GM23338 (cell line): ENCODE measurements around the gene ERBB4. TPM values are rescaled to one million over a fixed set of nuclear protein-coding genes. Genes with fewer than 3 reads are reported as not detected.

Experiments used
- ATAC-seq: fragments of 200-7000 bp; cut with Tn5 transposase; 3 replicates; pipeline ENCODE4 v1.9.1; 2020
- DNase-seq: peaks from one replicate; pipeline ENCODE4 v3.0.0-alpha.2; 2015; ENCODE audit warnings: low spot score
- H2AFZ ChIP-seq: fragments of 200-600 bp; sonication (generic); 2 replicates; pipeline ENCODE4 v1.8.0; 2016; ENCODE audit warnings: antibody characterized with exemption, mild to moderate bottlenecking, moderate library complexity
- H3F3A ChIP-seq: fragments of 200-600 bp; sonication (generic); replicated peaks from 2 replicates; pipeline ENCODE4 v1.8.0; 2017; ENCODE audit warnings: antibody characterized with exemption, mixed run types, low read depth
- H3K27ac ChIP-seq: fragments of 200-600 bp; sonication (generic); 2 replicates; pipeline ENCODE4 v1.6.1; 2016; ENCODE audit warnings: low read depth
- H3K27me3 ChIP-seq: fragments of 200-600 bp; sonication (generic); 2 replicates; pipeline ENCODE4 v1.8.0; 2016; ENCODE audit warnings: mild to moderate bottlenecking, mixed run types, moderate library complexity; ENCODE audit not compliant: insufficient read depth
- H3K36me3 ChIP-seq: fragments of 200-600 bp; sonication (generic); 2 replicates; pipeline ENCODE4 v1.8.0; 2016; ENCODE audit warnings: mild to moderate bottlenecking; ENCODE audit not compliant: insufficient read depth
- H3K4me1 ChIP-seq: fragments of 200-600 bp; sonication (generic); 2 replicates; pipeline ENCODE4 v1.8.0; 2016; ENCODE audit warnings: mild to moderate bottlenecking, moderate library complexity; ENCODE audit not compliant: insufficient read depth
- H3K4me2 ChIP-seq: fragments of 200-600 bp; sonication (generic); 2 replicates; pipeline ENCODE4 v1.7.1; 2017; ENCODE audit warnings: mixed run types
- H3K4me3 ChIP-seq: fragments of 200-600 bp; sonication (generic); 2 replicates; pipeline ENCODE4 v1.6.1; 2016; ENCODE audit warnings: mixed run types
- H3K79me2 ChIP-seq: fragments of 200-600 bp; sonication (generic); replicated peaks from 2 replicates; pipeline ENCODE4 v1.8.0; 2017; ENCODE audit warnings: mild to moderate bottlenecking; ENCODE audit not compliant: insufficient read depth
- H3K9me2 ChIP-seq: fragments of 200-600 bp; sonication (generic); 2 replicates; pipeline ENCODE4 v1.8.0; 2017; ENCODE audit not compliant: insufficient read depth
- H4K20me1 ChIP-seq: fragments of 200-600 bp; sonication (generic); replicated peaks from 2 replicates; pipeline ENCODE4 v1.8.0; 2017; ENCODE audit warnings: mild to moderate bottlenecking; ENCODE audit not compliant: insufficient read depth
- H3K27ac Mint-ChIP-seq: 2 replicates; pipeline ENCODE4 v1.8.0; 2020; ENCODE audit warnings: inconsistent platforms, mild to moderate bottlenecking, moderate library complexity, mixed read lengths
- H3K27me3 Mint-ChIP-seq: 3 replicates; pipeline ENCODE4 v1.8.0; 2022; ENCODE audit warnings: low read depth, mild to moderate bottlenecking, moderate library complexity, mixed read lengths, inconsistent platforms; ENCODE audit not compliant: insufficient read depth, poor library complexity
- H3K36me3 Mint-ChIP-seq: 3 replicates; pipeline ENCODE4 v1.8.0; 2021; ENCODE audit warnings: low read depth, mild to moderate bottlenecking, inconsistent platforms, moderate library complexity, mixed read lengths
- H3K4me1 Mint-ChIP-seq: 3 replicates; pipeline ENCODE4 v1.8.0; 2020; ENCODE audit warnings: mild to moderate bottlenecking, inconsistent platforms, mixed read lengths
- H3K4me3 Mint-ChIP-seq: 3 replicates; pipeline ENCODE4 v1.8.0; 2021; ENCODE audit warnings: moderate library complexity, mild to moderate bottlenecking, inconsistent platforms, mixed read lengths
- H3K9me3 Mint-ChIP-seq: 3 replicates; pipeline ENCODE4 v1.8.0; 2020; ENCODE audit warnings: moderate library complexity, mild to moderate bottlenecking, inconsistent platforms, mixed read lengths
- EZH2 ChIP-seq: fragments of 200-600 bp; sonication (generic); IDR thresholded peaks from one replicate; pipeline ENCODE4 v1.8.0; 2017; ENCODE audit warnings: antibody characterized with exemption, mild to moderate bottlenecking, low read depth; ENCODE audit not compliant: unreplicated experiment
- EZH2phosphoT487 ChIP-seq: fragments of 200-600 bp; sonication (generic); IDR thresholded peaks from one replicate; pipeline ENCODE4 v1.8.1; 2018; ENCODE audit warnings: antibody characterized with exemption; ENCODE audit not compliant: unreplicated experiment
- JUNB ChIP-seq: IDR thresholded peaks from one replicate; pipeline ENCODE4 v1.6.1; 2016; ENCODE audit warnings: antibody characterized with exemption; ENCODE audit not compliant: unreplicated experiment
- NANOG ChIP-seq: IDR thresholded peaks from 2 replicates; pipeline ENCODE4 v1.6.1; 2016; ENCODE audit warnings: antibody characterized with exemption, borderline replicate concordance
- STAT1 ChIP-seq: IDR thresholded peaks from one replicate; pipeline ENCODE4 v1.6.1; 2016; ENCODE audit warnings: antibody characterized with exemption; ENCODE audit not compliant: unreplicated experiment
- ZNF114 ChIP-seq: fragments of 250-450 bp; sonication (Bioruptor Pico); IDR thresholded peaks from 2 replicates; pipeline ENCODE4 v1.5.0; 2020; ENCODE audit warnings: mild to moderate bottlenecking, moderate library complexity
- ZNF331 ChIP-seq: fragments of 250-450 bp; sonication (Bioruptor Pico); IDR thresholded peaks from 2 replicates; pipeline ENCODE4 v1.5.0; 2020; ENCODE audit warnings: low read depth, mild to moderate bottlenecking, moderate library complexity
- polyA plus RNA-seq: library from polyadenylated mRNA; unstranded; fragments of >200 nt; fragmentation: Nextera tagmentation; extraction: Ambion mirVana; gene quantifications from 2 replicates; pipeline ENCODE4 v1.2.1, GENCODE V29; 2016
- total RNA-seq: library from RNA; depleted of rRNA; stranded (reverse); fragments of >200 nt; shearing (Covaris generic); gene quantifications from 2 replicates; pipeline ENCODE4 v1.2.3, GENCODE V29; 2014
- TF ChIP-seq, protein P1 (sequence below): IDR thresholded peaks from one replicate; pipeline ENCODE4 v1.6.1; 2018; ENCODE audit warnings: antibody characterized with exemption; ENCODE audit not compliant: unreplicated experiment
- TF ChIP-seq, protein P2 (sequence below): IDR thresholded peaks from 2 replicates; pipeline ENCODE4 v1.6.1; 2016; ENCODE audit warnings: antibody characterized with exemption
- TF ChIP-seq, protein P3 (sequence below): fragments of 250-450 bp; sonication (Bioruptor Pico); IDR thresholded peaks from 2 replicates; pipeline ENCODE4 v1.5.0; 2020; ENCODE audit warnings: mild to moderate bottlenecking, moderate library complexity

Gene ERBB4
- total and polyA plus RNA-seq, 2 experiments from 2014 or later = 0.73 to 1.1 TPM

DNA sequence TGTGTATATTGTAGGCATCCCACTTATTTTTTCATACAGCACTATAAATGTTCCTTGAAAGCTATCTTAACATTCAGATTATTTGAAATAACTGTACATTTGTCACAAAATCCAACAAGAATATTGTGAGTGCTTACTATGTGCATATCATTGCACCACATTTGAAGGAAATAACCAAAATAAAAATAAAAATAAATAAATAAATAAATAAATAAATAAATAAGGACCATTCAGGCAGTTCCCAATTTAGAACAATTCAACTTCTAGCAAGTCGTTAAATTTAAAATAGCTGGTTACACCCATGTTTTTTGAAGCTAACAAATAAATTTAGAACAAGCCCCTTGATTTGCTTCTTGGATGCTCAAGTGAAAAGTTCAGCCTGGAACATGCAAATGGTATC lies 548.3 kb downstream of the ERBB4 start:
- Histone ChIP-seq H3K79me2 (no peaks in the 10 kb centered on the region), H3K4me2 (no peak overlapping the region), H3K27me3 (no peaks in the 10 kb centered on the region), H3K36me3 (no peaks in the 10 kb centered on the region), H3K4me1 (no peaks in the 10 kb centered on the region), H3K9me2 (no peaks in the 10 kb centered on the region), H3K27ac (no peak overlapping the region), H2AFZ (no peak overlapping the region), H4K20me1 (no peaks in the 10 kb centered on the region), H3K4me3 (no peak overlapping the region), H3F3A (no peaks in the 10 kb centered on the region)
- H3K4me3 Mint-ChIP-seq = no peak overlapping the region
- no peaks in the 10 kb centered on the region for H3K9me3 Mint-ChIP-seq
- no peak for ATAC-seq
- no peak for DNase-seq
- peaks cover 1% of the 10 kb centered on the region for H3K27me3 Mint-ChIP-seq
- H3K4me1 Mint-ChIP-seq = no peaks in the 10 kb centered on the region
- no peak for TF ChIP-seq NANOG
- no peak for TF ChIP-seq STAT1
- TF ChIP-seq EZH2 = no peak
- no peak for TF ChIP-seq ZNF331
- TF ChIP-seq, protein P1, sequence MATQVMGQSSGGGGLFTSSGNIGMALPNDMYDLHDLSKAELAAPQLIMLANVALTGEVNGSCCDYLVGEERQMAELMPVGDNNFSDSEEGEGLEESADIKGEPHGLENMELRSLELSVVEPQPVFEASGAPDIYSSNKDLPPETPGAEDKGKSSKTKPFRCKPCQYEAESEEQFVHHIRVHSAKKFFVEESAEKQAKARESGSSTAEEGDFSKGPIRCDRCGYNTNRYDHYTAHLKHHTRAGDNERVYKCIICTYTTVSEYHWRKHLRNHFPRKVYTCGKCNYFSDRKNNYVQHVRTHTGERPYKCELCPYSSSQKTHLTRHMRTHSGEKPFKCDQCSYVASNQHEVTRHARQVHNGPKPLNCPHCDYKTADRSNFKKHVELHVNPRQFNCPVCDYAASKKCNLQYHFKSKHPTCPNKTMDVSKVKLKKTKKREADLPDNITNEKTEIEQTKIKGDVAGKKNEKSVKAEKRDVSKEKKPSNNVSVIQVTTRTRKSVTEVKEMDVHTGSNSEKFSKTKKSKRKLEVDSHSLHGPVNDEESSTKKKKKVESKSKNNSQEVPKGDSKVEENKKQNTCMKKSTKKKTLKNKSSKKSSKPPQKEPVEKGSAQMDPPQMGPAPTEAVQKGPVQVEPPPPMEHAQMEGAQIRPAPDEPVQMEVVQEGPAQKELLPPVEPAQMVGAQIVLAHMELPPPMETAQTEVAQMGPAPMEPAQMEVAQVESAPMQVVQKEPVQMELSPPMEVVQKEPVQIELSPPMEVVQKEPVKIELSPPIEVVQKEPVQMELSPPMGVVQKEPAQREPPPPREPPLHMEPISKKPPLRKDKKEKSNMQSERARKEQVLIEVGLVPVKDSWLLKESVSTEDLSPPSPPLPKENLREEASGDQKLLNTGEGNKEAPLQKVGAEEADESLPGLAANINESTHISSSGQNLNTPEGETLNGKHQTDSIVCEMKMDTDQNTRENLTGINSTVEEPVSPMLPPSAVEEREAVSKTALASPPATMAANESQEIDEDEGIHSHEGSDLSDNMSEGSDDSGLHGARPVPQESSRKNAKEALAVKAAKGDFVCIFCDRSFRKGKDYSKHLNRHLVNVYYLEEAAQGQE = no peak
- no peak for TF ChIP-seq ZNF114
- TF ChIP-seq, protein P2, sequence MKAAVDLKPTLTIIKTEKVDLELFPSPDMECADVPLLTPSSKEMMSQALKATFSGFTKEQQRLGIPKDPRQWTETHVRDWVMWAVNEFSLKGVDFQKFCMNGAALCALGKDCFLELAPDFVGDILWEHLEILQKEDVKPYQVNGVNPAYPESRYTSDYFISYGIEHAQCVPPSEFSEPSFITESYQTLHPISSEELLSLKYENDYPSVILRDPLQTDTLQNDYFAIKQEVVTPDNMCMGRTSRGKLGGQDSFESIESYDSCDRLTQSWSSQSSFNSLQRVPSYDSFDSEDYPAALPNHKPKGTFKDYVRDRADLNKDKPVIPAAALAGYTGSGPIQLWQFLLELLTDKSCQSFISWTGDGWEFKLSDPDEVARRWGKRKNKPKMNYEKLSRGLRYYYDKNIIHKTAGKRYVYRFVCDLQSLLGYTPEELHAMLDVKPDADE = no peak
- no peak overlapping the region for H3K27ac Mint-ChIP-seq
- no peaks in the 10 kb centered on the region for H3K36me3 Mint-ChIP-seq

DNA sequence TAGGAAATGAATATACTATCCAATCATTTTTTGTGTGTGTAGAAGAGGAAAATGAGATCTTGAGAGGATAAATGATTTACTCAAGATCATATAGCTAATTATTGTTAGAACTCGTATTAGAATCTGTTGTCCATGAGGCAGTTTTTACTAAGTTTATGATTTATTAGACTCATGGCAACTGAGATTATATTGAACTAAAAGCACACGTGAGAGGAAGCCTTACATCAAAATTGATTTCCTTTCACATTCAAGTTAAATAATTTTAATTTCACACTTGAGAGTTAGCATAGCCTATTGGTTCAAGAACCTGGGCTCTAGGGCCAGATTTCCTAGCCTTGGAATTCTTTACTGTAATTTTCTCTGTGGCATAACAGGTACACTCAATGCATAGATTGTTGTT lies 552.3 kb downstream of the ERBB4 start:
- Histone ChIP-seq H3K4me3 (no peak overlapping the region), H3F3A (no peaks in the 10 kb centered on the region), H3K79me2 (no peaks in the 10 kb centered on the region), H3K4me1 (no peaks in the 10 kb centered on the region), H3K27me3 (no peaks in the 10 kb centered on the region), H3K36me3 (no peaks in the 10 kb centered on the region), H4K20me1 (no peaks in the 10 kb centered on the region), H2AFZ (no peak overlapping the region), H3K4me2 (no peak overlapping the region), H3K9me2 (no peaks in the 10 kb centered on the region), H3K27ac (no peak overlapping the region)
- ATAC-seq (no peak), DNase-seq (no peak)
- Mint-ChIP-seq H3K36me3 (no peaks in the 10 kb centered on the region), H3K27me3 (no peaks in the 10 kb centered on the region), H3K9me3 (no peaks in the 10 kb centered on the region), H3K27ac (no peak overlapping the region), H3K4me1 (no peaks in the 10 kb centered on the region), H3K4me3 (no peak overlapping the region)
- TF ChIP-seq, protein P3, sequence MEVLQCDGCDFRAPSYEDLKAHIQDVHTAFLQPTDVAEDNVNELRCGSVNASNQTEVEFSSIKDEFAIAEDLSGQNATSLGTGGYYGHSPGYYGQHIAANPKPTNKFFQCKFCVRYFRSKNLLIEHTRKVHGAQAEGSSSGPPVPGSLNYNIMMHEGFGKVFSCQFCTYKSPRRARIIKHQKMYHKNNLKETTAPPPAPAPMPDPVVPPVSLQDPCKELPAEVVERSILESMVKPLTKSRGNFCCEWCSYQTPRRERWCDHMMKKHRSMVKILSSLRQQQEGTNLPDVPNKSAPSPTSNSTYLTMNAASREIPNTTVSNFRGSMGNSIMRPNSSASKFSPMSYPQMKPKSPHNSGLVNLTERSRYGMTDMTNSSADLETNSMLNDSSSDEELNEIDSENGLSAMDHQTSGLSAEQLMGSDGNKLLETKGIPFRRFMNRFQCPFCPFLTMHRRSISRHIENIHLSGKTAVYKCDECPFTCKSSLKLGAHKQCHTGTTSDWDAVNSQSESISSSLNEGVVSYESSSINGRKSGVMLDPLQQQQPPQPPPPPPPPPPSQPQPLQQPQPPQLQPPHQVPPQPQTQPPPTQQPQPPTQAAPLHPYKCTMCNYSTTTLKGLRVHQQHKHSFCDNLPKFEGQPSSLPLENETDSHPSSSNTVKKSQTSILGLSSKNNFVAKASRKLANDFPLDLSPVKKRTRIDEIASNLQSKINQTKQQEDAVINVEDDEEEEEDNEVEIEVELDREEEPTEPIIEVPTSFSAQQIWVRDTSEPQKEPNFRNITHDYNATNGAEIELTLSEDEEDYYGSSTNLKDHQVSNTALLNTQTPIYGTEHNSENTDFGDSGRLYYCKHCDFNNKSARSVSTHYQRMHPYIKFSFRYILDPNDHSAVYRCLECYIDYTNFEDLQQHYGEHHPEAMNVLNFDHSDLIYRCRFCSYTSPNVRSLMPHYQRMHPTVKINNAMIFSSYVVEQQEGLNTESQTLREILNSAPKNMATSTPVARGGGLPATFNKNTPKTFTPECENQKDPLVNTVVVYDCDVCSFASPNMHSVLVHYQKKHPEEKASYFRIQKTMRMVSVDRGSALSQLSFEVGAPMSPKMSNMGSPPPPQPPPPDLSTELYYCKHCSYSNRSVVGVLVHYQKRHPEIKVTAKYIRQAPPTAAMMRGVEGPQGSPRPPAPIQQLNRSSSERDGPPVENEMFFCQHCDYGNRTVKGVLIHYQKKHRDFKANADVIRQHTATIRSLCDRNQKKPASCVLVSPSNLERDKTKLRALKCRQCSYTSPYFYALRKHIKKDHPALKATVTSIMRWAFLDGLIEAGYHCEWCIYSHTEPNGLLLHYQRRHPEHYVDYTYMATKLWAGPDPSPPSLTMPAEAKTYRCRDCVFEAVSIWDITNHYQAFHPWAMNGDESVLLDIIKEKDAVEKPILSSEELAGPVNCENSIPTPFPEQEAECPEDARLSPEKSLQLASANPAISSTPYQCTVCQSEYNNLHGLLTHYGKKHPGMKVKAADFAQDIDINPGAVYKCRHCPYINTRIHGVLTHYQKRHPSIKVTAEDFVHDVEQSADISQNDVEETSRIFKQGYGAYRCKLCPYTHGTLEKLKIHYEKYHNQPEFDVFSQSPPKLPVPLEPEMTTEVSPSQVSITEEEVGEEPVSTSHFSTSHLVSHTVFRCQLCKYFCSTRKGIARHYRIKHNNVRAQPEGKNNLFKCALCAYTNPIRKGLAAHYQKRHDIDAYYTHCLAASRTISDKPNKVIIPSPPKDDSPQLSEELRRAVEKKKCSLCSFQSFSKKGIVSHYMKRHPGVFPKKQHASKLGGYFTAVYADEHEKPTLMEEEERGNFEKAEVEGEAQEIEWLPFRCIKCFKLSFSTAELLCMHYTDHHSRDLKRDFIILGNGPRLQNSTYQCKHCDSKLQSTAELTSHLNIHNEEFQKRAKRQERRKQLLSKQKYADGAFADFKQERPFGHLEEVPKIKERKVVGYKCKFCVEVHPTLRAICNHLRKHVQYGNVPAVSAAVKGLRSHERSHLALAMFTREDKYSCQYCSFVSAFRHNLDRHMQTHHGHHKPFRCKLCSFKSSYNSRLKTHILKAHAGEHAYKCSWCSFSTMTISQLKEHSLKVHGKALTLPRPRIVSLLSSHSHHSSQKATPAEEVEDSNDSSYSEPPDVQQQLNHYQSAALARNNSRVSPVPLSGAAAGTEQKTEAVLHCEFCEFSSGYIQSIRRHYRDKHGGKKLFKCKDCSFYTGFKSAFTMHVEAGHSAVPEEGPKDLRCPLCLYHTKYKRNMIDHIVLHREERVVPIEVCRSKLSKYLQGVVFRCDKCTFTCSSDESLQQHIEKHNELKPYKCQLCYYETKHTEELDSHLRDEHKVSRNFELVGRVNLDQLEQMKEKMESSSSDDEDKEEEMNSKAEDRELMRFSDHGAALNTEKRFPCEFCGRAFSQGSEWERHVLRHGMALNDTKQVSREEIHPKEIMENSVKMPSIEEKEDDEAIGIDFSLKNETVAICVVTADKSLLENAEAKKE (CRISPR knock-in tag) = no peak
- TF ChIP-seq EZH2phosphoT487 (no peak), NANOG (no peak), ZNF331 (no peak), JUNB (no peak)
